SK-N-SH treated with all-trans-retinoic acid at 6 μM for 48 hours (cell line): ENCODE data around the gene RHOT2.
A peak's percentile ranks its signal among the peaks of the same experiment; 100 is the strongest.

Experiments
- ATAC-seq: fragments of 200-7000 bp; cut with Tn5 transposase; 3 replicates; pipeline ENCODE4 v1.9.1; 2020; ENCODE audit warnings: mild to moderate bottlenecking, moderate library complexity
- ARNTL ChIP-seq: fragments of 450-650 bp; formaldehyde crosslinking; IDR thresholded peaks from 2 replicates; pipeline ENCODE4 v1.5.0; 2020; ENCODE audit warnings: low read depth, mild to moderate bottlenecking, moderate library complexity, borderline replicate concordance
- BACH2 ChIP-seq: fragments of 250-450 bp; sonication (Bioruptor Pico); IDR thresholded peaks from 2 replicates; pipeline ENCODE4 v1.9.0; 2021; ENCODE audit warnings: mild to moderate bottlenecking, borderline replicate concordance
- CREB5 ChIP-seq: fragments of 250-450 bp; sonication (Bioruptor Pico); IDR thresholded peaks from 2 replicates; pipeline ENCODE4 v1.5.1; 2020; ENCODE audit warnings: low read depth, mild to moderate bottlenecking, moderate library complexity
- CSDC2 ChIP-seq: fragments of 250-450 bp; sonication (Bioruptor Pico); IDR thresholded peaks from 2 replicates; pipeline ENCODE4 v1.5.0; 2020; ENCODE audit warnings: mild to moderate bottlenecking, moderate library complexity
- CSRNP3 ChIP-seq: fragments of 250-450 bp; sonication (Bioruptor Pico); IDR thresholded peaks from 2 replicates; pipeline ENCODE4 v1.5.1; 2021; ENCODE audit warnings: mild to moderate bottlenecking, moderate library complexity
- ESRRG ChIP-seq: fragments of 250-450 bp; sonication (Bioruptor Pico); IDR thresholded peaks from 2 replicates; pipeline ENCODE4 v1.6.1; 2021; ENCODE audit warnings: mild to moderate bottlenecking
- GLIS3 ChIP-seq: fragments of 250-450 bp; sonication (Bioruptor Pico); IDR thresholded peaks from 2 replicates; pipeline ENCODE4 v1.5.0; 2020; ENCODE audit warnings: mild to moderate bottlenecking, moderate library complexity
- ISL1 ChIP-seq: fragments of 250-450 bp; sonication (Bioruptor Pico); IDR thresholded peaks from 2 replicates; pipeline ENCODE4 v2.1.2; 2022; ENCODE audit warnings: mild to moderate bottlenecking, moderate library complexity
- OSR1 ChIP-seq: fragments of 250-450 bp; sonication (Bioruptor Pico); IDR thresholded peaks from 2 replicates; pipeline ENCODE4 v1.8.0; 2022; ENCODE audit warnings: moderate library complexity, mild to moderate bottlenecking, inconsistent platforms
- PATZ1 ChIP-seq: fragments of 250-450 bp; sonication (Bioruptor Pico); IDR thresholded peaks from 2 replicates; pipeline ENCODE4 v1.8.0; 2020; ENCODE audit warnings: mild to moderate bottlenecking, moderate library complexity, borderline replicate concordance
- POU6F1 ChIP-seq: fragments of 250-450 bp; sonication (Bioruptor Pico); IDR thresholded peaks from 2 replicates; pipeline ENCODE4 v1.8.0; 2021; ENCODE audit warnings: low read depth, mild to moderate bottlenecking, moderate library complexity, borderline replicate concordance
- PPARA ChIP-seq: fragments of 250-450 bp; sonication (Bioruptor Pico); IDR thresholded peaks from 2 replicates; pipeline ENCODE4 v1.5.0; 2020; ENCODE audit warnings: mild to moderate bottlenecking, borderline replicate concordance
- RARB ChIP-seq: fragments of 250-450 bp; sonication (Bioruptor Pico); IDR thresholded peaks from 2 replicates; pipeline ENCODE4 v1.8.0; 2021; ENCODE audit warnings: mild to moderate bottlenecking, moderate library complexity
- SNAI2 ChIP-seq: fragments of 250-450 bp; sonication (Bioruptor Pico); IDR thresholded peaks from 2 replicates; pipeline ENCODE4 v1.5.0; 2020; ENCODE audit warnings: mild to moderate bottlenecking, moderate library complexity
- TCF4 ChIP-seq: fragments of 250-450 bp; sonication (Bioruptor Pico); IDR thresholded peaks from 2 replicates; pipeline ENCODE4 v1.8.0; 2021; ENCODE audit warnings: mild to moderate bottlenecking, moderate library complexity, borderline replicate concordance
- TOX ChIP-seq: fragments of 250-450 bp; sonication (Bioruptor Pico); IDR thresholded peaks from 2 replicates; pipeline ENCODE4 v1.8.0; 2021; ENCODE audit warnings: mild to moderate bottlenecking, moderate library complexity, borderline replicate concordance
- ZC3H10 ChIP-seq: fragments of 250-450 bp; sonication (Bioruptor Pico); IDR thresholded peaks from 2 replicates; pipeline ENCODE4 v1.5.1; 2021; ENCODE audit warnings: mild to moderate bottlenecking, moderate library complexity
- ZFP3 ChIP-seq: fragments of 250-450 bp; sonication (Bioruptor Pico); IDR thresholded peaks from 2 replicates; pipeline ENCODE4 v1.5.0; 2020; ENCODE audit warnings: mild to moderate bottlenecking, moderate library complexity
- ZFP30 ChIP-seq: fragments of 450-650 bp; formaldehyde crosslinking; IDR thresholded peaks from 2 replicates; pipeline ENCODE4 v1.5.0; 2022; ENCODE audit warnings: mild to moderate bottlenecking, moderate library complexity
- ZNF565 ChIP-seq: fragments of 450-650 bp; formaldehyde crosslinking; conservative IDR thresholded peaks from 2 replicates; pipeline ENCODE4 v1.5.0; 2020; ENCODE audit warnings: low read depth, mild to moderate bottlenecking, moderate library complexity
- ZNF8 ChIP-seq: fragments of 450-650 bp; formaldehyde crosslinking; IDR thresholded peaks from 2 replicates; pipeline ENCODE4 v1.5.0; 2020; ENCODE audit warnings: mild to moderate bottlenecking, moderate library complexity
- TF ChIP-seq, protein P1 (sequence below): fragments of 250-450 bp; sonication (Bioruptor Pico); IDR thresholded peaks from 2 replicates; pipeline ENCODE4 v1.5.0; 2020; ENCODE audit warnings: mild to moderate bottlenecking, moderate library complexity

The RHOT2 gene

GRCh38 chr16:645852-646678, 21.9 kb upstream of the RHOT2 start:
- TF ChIP-seq ZC3H10 (CRISPR knock-in tag), result no peak
- no peak for TF ChIP-seq BACH2 (CRISPR knock-in tag)
- TF ChIP-seq CREB5 (CRISPR knock-in tag), result no peak
- TF ChIP-seq OSR1 (CRISPR knock-in tag), result no peak
- TF ChIP-seq, protein P1, sequence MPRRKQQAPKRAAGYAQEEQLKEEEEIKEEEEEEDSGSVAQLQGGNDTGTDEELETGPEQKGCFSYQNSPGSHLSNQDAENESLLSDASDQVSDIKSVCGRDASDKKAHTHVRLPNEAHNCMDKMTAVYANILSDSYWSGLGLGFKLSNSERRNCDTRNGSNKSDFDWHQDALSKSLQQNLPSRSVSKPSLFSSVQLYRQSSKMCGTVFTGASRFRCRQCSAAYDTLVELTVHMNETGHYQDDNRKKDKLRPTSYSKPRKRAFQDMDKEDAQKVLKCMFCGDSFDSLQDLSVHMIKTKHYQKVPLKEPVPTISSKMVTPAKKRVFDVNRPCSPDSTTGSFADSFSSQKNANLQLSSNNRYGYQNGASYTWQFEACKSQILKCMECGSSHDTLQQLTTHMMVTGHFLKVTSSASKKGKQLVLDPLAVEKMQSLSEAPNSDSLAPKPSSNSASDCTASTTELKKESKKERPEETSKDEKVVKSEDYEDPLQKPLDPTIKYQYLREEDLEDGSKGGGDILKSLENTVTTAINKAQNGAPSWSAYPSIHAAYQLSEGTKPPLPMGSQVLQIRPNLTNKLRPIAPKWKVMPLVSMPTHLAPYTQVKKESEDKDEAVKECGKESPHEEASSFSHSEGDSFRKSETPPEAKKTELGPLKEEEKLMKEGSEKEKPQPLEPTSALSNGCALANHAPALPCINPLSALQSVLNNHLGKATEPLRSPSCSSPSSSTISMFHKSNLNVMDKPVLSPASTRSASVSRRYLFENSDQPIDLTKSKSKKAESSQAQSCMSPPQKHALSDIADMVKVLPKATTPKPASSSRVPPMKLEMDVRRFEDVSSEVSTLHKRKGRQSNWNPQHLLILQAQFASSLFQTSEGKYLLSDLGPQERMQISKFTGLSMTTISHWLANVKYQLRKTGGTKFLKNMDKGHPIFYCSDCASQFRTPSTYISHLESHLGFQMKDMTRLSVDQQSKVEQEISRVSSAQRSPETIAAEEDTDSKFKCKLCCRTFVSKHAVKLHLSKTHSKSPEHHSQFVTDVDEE (CRISPR knock-in tag), result no peak
- TF ChIP-seq CSDC2, result no peak
- TF ChIP-seq ISL1, result no peak
- no peak for TF ChIP-seq TCF4
- TF ChIP-seq ZFP3 (CRISPR knock-in tag), result no peak
- TF ChIP-seq PPARA (CRISPR knock-in tag), result no peak
- TF ChIP-seq, all 23 proteins: peak for 0
- ATAC-seq, result no peak

GRCh38 chr16:646679-647172, 21.2 kb upstream of the RHOT2 start:
- no peak for TF ChIP-seq ZNF565
- no peak for TF ChIP-seq GLIS3 (CRISPR knock-in tag)
- no peak for ATAC-seq

DNA sequence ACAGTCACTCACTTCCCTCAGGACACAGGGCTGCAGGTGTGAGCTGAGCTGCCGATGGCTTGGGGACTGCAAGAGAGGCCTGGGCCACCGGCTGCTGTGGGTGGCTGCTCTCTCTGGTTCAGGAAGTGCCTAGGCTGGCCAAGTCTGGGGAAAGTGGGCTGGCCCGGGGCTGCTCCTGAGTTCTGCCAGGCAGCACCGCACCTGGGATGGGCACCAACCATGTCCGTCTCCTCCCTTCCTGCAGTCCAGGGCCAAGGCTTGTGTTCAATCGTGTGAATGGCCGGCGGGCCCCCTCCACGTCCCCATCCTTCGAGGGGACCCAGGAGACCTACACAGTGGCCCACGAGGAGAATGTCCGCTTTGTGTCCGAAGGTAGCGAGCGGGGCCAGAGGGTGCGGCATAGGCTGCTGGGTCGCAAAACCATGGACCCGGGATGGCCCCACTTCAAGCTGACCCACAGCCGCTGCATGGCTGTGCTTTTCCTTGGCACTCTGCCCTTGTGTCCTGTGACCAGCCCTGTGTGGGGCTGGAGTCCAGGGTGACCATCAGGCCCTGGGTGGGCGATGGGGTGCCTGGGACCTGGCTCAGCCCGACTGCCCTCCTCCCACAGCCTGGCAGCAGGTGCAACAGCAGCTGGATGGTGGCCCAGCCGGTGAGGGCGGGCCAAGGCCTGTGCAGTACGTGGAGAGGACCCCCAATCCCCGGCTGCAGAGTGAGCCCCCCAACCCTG, 20.6 kb upstream of the RHOT2 start:
- TF ChIP-seq CSRNP3 (no peak), RARB (CRISPR knock-in tag) (no peak)
- TF ChIP-seq, all 23 proteins: peak for 0
- ATAC-seq, result no peak

- no peak for TF ChIP-seq ESRRG (CRISPR knock-in tag)
- TF ChIP-seq ISL1, result no peak
- no peak for TF ChIP-seq POU6F1 (CRISPR knock-in tag)
- no peak for TF ChIP-seq CSRNP3
- TF ChIP-seq TOX, result no peak
- TF ChIP-seq ZNF8, result no peak
- no peak for TF ChIP-seq GLIS3 (CRISPR knock-in tag)
- no peak for TF ChIP-seq ZC3H10 (CRISPR knock-in tag)
- no peak for TF ChIP-seq ZNF565
- TF ChIP-seq ARNTL, result no peak
- TF ChIP-seq SNAI2 (CRISPR knock-in tag), result no peak
- no peak for TF ChIP-seq ZFP30
- TF ChIP-seq OSR1 (CRISPR knock-in tag), result no peak
- no peak for TF ChIP-seq ZFP3 (CRISPR knock-in tag)
- no peak for TF ChIP-seq PPARA (CRISPR knock-in tag)
- TF ChIP-seq PATZ1 (CRISPR knock-in tag), result no peak
- peak; percentile 41 for ATAC-seq
These were observed 19.7 kb upstream of the RHOT2 start for GRCh38 chr16:648071-648780.
